Measurements from ENCODE around the gene GLS. TPM values are rescaled to one million over a fixed set of nuclear protein-coding genes. Genes with fewer than 3 reads are reported as not detected.
"Not testable (repeated sequence)": the region's sequence is repeated elsewhere in the genome, so short reads cannot be mapped to it uniquely, and the experiment has no call there.

The GLS gene
- total RNA-seq, 4 donors from 2014 or later = 85.4 to 219 (median 117) TPM

DNA sequence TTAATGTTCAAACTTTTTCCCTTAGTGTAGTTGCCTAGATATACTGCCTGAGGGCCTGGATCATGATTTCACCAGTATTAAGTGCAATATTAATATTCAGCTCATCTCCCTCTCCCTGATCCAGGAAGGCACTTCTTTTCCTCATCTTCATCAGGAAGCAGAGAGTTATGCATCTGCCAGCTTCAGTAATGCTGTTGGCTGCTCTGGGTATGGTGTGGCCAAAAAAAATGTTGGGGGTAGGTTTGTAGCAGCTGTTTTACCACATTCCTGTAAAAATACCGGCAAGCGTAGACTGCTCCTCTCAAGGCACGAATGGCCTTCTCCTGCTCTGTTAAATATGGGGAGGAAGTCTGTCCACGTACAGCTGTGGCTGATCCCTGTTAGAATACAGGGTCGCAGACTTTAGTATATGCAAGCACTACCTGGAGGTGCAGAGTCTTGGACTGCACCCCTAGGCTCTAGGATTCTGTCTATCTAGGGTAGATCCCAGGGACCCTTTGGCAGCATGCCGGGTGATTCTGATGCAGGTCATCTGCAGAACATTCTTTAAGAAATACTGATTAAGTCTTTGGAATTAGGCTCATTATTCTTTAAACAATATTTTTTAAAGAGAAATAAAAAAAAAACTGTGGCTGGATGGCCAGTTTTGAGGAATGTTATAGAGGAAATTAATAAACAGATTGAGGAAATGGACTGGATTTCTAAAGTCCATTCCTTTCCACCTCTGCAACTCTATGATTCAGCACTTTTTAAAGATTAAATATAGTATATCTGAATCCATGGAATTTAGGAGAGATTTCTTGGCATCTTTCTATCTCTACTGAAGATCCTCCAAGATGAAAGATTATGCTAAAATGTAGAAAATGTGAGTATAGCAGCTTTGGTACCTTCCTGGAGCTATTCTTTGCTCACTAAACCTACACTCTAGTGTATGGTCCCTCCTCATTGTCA, 21.0 kb upstream of the GLS start:
- H3K4me1 ChIP-seq = peaks cover 6 to 45% (median 17%) of the 10 kb centered on the region in 3 donors
- no peak overlapping the region for H3K4me3 ChIP-seq

DNA sequence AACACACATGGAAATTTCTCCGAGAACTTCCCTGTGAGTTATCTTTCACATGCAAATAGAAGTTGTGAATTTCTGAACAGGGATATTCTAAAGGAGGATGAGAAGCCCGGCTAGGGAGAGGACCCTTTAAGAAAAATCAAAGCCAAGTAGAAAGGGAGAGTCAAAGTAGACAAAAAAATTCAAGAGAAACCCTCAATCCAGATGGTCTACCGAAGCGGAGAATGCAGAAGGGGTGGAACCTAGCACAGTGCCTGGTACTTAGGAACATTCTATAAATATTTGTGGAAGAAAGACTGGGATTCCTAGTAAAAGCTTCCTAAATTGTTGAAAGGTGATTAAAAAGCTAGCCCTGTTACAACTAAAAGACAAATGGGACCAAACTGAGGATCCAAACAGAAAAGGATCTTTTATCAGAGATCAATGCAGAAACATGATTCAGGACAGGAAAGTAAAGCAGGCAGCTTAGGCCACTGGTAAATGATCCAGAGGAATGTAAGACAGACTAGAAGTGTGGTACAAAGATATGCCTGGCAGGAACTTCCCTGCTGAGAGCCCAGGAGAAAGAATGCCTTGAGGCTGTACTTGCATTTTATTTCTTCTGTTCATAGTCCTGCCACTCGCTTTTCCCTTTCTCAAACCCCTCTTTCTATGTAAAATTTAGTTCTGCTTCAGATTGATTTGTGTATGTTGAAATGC, 19.5 kb upstream of the GLS start:
- Histone ChIP-seq H3K27ac (peak overlapping the region in 3 of 4 donors; percentile 4 to 58 (median 20)), H3K36me3 (no peaks in the 10 kb centered on the region)

More for the DNA sequence above, 21.0 kb upstream of the GLS start:
- 40 to 51% methylated on average over 3 to 5 of the region's 6 CpGs for WGBS, 2 donors (ENCODE audit: low coverage in 1 of 2)
- Histone ChIP-seq H3K9me3 (no peaks in the 10 kb centered on the region), H3K27me3 (no peaks in the 10 kb centered on the region), H3K27ac (peak overlapping the region; percentile 35 to 54 (median 42)), H3K36me3 (no peaks in the 10 kb centered on the region)
- no peak for TF ChIP-seq POLR2AphosphoS5 (IDR thresholded peaks at IDR 0.05)
- TF ChIP-seq EP300 (IDR thresholded peaks at IDR 0.05) = no peak
- no peak for TF ChIP-seq POLR2A (IDR thresholded peaks at IDR 0.05)
- TF ChIP-seq, protein P1, sequence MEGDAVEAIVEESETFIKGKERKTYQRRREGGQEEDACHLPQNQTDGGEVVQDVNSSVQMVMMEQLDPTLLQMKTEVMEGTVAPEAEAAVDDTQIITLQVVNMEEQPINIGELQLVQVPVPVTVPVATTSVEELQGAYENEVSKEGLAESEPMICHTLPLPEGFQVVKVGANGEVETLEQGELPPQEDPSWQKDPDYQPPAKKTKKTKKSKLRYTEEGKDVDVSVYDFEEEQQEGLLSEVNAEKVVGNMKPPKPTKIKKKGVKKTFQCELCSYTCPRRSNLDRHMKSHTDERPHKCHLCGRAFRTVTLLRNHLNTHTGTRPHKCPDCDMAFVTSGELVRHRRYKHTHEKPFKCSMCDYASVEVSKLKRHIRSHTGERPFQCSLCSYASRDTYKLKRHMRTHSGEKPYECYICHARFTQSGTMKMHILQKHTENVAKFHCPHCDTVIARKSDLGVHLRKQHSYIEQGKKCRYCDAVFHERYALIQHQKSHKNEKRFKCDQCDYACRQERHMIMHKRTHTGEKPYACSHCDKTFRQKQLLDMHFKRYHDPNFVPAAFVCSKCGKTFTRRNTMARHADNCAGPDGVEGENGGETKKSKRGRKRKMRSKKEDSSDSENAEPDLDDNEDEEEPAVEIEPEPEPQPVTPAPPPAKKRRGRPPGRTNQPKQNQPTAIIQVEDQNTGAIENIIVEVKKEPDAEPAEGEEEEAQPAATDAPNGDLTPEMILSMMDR (IDR thresholded peaks at IDR 0.05) = no peak
- no peak for ATAC-seq

DNA sequence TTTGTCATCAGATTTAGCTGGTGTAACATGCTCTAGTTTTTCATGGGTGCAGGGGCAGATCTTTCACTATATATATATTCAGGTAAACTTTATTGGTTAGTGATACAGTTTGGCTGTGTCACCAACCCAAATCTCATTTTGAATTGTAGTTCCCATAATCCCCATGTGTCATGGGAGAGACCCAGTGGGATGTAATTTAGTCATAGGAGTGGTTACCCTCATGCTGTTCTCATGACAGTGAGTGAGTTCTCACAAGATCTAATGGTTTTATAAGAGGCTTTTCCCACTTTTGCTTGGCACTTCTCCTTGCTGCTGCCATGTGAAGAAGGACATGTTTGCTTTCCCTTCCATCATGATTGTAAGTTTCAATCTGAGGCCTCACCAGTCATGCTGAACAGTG, 18.5 kb upstream of the GLS start:
- not testable (repeated sequence) for H3K4me3 ChIP-seq, H3K27me3 ChIP-seq, H3K36me3 ChIP-seq, H3K9me3 ChIP-seq, ATAC-seq, H3K27ac ChIP-seq
- H3K4me1 ChIP-seq = peaks cover 6 to 49% (median 17%) of the 10 kb centered on the region in 3 donors

More for the DNA sequence above, 19.5 kb upstream of the GLS start:
- 51 to 63% methylated on average over 4 to 5 of the region's 5 CpGs for WGBS, 2 donors (ENCODE audit: low coverage in 1 of 2)
- Histone ChIP-seq H3K4me1 (peaks cover 6 to 45% (median 17%) of the 10 kb centered on the region in 3 donors), H3K27me3 (no peaks in the 10 kb centered on the region), H3K9me3 (no peaks in the 10 kb centered on the region), H3K4me3 (no peak overlapping the region)
- no peak for ATAC-seq
- TF ChIP-seq POLR2A (IDR thresholded peaks at IDR 0.05) (no peak), POLR2AphosphoS5 (IDR thresholded peaks at IDR 0.05) (no peak), EP300 (IDR thresholded peaks at IDR 0.05) (no peak)
- TF ChIP-seq, protein P1 (IDR thresholded peaks at IDR 0.05) = no peak

DNA sequence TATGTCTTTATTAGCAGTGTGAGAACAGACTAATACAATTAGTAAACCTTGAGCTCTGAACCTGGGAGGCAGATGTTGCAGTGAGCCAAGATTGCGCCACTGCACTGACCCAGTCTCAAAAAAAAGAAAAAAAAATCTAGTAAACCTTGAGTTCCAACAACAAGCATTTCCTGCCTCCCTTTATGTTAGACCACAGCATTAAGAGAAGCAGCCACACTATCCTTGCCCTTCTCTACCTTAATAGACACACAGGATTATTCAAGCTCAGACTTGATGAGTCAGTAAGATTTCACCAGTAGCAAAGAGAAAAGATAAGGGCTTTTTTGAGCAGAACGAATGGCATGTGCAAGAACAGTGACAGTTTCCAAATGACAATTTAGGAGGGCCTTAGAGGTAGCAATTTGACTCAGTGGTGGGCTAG, 18.0 kb upstream of the GLS start:
- no peak for ATAC-seq
- no peak overlapping the region for H3K4me3 ChIP-seq
- H3K36me3 ChIP-seq = no peaks in the 10 kb centered on the region
- WGBS, 2 donors (ENCODE audit: low coverage in 1 of 2) = 45 to 80% methylated on average over 1 of the region's 2 CpGs
- TF ChIP-seq EP300 (IDR thresholded peaks at IDR 0.05) (no peak), POLR2A (IDR thresholded peaks at IDR 0.05) (no peak), POLR2AphosphoS5 (IDR thresholded peaks at IDR 0.05) (no peak)
- TF ChIP-seq, protein P1 (IDR thresholded peaks at IDR 0.05) = no peak
- no peaks in the 10 kb centered on the region for H3K27me3 ChIP-seq
- no peak overlapping the region for H3K27ac ChIP-seq
- peaks cover 8 to 53% (median 17%) of the 10 kb centered on the region in 3 donors for H3K4me1 ChIP-seq
- no peaks in the 10 kb centered on the region for H3K9me3 ChIP-seq

DNA sequence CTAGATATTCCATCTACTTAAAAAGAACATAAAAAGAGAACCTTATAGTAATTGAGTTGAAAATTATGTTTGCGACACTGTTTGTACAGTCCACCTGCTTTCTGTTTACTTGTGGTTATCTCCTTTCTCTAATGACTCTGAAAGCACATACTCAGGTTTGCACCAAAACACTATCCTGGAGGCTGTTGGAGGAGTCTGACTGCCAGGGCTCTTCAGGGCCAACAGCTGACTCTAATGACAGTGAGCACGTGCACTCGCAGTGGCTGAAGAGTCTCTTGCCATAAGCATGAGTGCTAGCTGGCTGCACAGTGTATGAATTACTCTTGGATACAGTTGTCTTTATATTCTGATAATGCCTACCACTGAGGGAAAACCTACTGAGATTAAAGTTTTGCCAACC, 16.7 kb upstream of the GLS start:
- 25 to 48% methylated on average over 2 to 3 of the region's 3 CpGs for WGBS, 2 donors (ENCODE audit: low coverage in 1 of 2)
- Histone ChIP-seq H3K36me3 (no peaks in the 10 kb centered on the region), H3K27ac (peak overlapping the region in 2 of 4 donors; percentile 34 to 59), H3K4me1 (peaks cover 8 to 47% (median 14%) of the 10 kb centered on the region in 3 donors), H3K27me3 (no peaks in the 10 kb centered on the region), H3K4me3 (no peak overlapping the region), H3K9me3 (no peaks in the 10 kb centered on the region)
- ATAC-seq = no peak
- TF ChIP-seq POLR2A (IDR thresholded peaks at IDR 0.05) (no peak), POLR2AphosphoS5 (IDR thresholded peaks at IDR 0.05) (no peak), EP300 (IDR thresholded peaks at IDR 0.05) (no peak)
